Activated CD4-positive, alpha-beta T cell treated with anti-CD3 and anti-CD28 coated beads for 36 hours (primary cell): ENCODE results near the gene SRA1. TPM values are rescaled to one million over a fixed set of nuclear protein-coding genes. Genes with fewer than 3 reads are reported as not detected.

Experiments
- ATAC-seq: fragments of 200-7000 bp; cut with Tn5 transposase; one replicate; pipeline ENCODE4 v1.10.0; 2021; ENCODE audit warnings: mild to moderate bottlenecking, moderate library complexity
- CTCF ChIA-PET: fragments of 350-600 bp; sonication (Branson Sonifier 250); formaldehyde crosslinking; loops from one replicate; lab custom pipeline; 2021; ENCODE audit warnings: antibody characterized with exemption; lab: Charles Lee
- POLR2A ChIA-PET: fragments of 350-600 bp; sonication (Branson Sonifier 250); formaldehyde crosslinking; loops from one replicate; lab custom pipeline; 2021; ENCODE audit warnings: antibody characterized with exemption, inconsistent platforms; lab: Charles Lee
- DNase-seq: peaks from one replicate; pipeline ENCODE4 v3.0.0-alpha.2; 2020
- H3K27ac Mint-ChIP-seq: one replicate; pipeline ENCODE4 v1.8.0; 2021; ENCODE audit warnings: mixed read lengths
- H3K27me3 Mint-ChIP-seq: one replicate; pipeline ENCODE4 v1.8.0; 2021; ENCODE audit warnings: mixed read lengths
- H3K36me3 Mint-ChIP-seq: one replicate; pipeline ENCODE4 v1.8.0; 2021; ENCODE audit warnings: low read depth, mixed read lengths
- H3K4me1 Mint-ChIP-seq: one replicate; pipeline ENCODE4 v1.8.0; 2021; ENCODE audit warnings: mixed read lengths
- H3K4me3 Mint-ChIP-seq: one replicate; pipeline ENCODE4 v1.8.0; 2021; ENCODE audit warnings: mild to moderate bottlenecking, moderate library complexity, mixed read lengths
- H3K9me3 Mint-ChIP-seq: one replicate; pipeline ENCODE4 v1.8.0; 2021; ENCODE audit warnings: low read depth, mixed read lengths
- intact Hi-C, 2 experiments: fragments of 100-400 bp; cut with DNase I in 1 of 2; cut with micrococcal nuclease in 1 of 2; formaldehyde crosslinking; loops; one replicate each; pipeline versions ENCODE4 v1.14.2 to v1.15.1; 2022 to 2024; cut with DNase I, micrococcal nuclease
- microRNA-seq: library from miRNA; unstranded; fragments of <30 nt; microRNA quantifications from one replicate; pipeline ENCODE4 v1.2.0, GENCODE V29; 2021; ENCODE audit warnings: borderline replicate concordance
- total RNA-seq, 2 experiments: library from RNA; stranded (reverse); gene quantifications; one replicate each; pipeline ENCODE4 v1.2.3, GENCODE V29; 2021

The SRA1 gene
- total RNA-seq, 2 experiments from 2014 or later: 33.2 to 47.3 TPM

DNA sequence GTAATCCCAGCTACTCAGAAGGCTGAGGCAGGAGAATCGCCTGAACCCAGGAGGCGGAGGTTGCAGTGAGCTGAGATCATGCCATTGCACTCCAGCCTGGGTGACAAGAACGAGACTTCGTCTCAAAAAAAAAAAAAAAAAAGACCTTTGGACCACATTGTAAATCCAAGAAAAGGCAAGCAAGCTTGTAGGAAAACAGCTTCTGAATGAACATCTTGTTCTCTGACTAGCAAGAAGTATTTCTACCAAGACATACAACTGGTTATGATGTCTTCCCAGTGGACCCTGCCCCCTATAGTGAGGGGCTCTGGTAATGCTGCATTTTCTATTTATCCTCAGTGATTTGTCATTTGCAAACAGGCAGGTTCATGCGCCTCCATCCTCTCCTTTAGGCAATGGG lies 14.3 kb downstream of the SRA1 start:
- Mint-ChIP-seq H3K27me3 (no peaks in the 10 kb centered on the region), H3K36me3 (peaks cover 39% of the 10 kb centered on the region), H3K4me3 (no peak overlapping the region), H3K9me3 (no peaks in the 10 kb centered on the region), H3K27ac (no peak overlapping the region), H3K4me1 (peaks cover 3% of the 10 kb centered on the region)
- DNase-seq (no peak), ATAC-seq (no peak)
- intact Hi-C loops: no loop called here
- CTCF ChIA-PET: interaction anchor here (0.7 kb wide), 1 partner anchor 167 kb away, joined by 3 read pairs; no protein-coding TSS in a partner anchor
- POLR2A ChIA-PET: no interaction called here

DNA sequence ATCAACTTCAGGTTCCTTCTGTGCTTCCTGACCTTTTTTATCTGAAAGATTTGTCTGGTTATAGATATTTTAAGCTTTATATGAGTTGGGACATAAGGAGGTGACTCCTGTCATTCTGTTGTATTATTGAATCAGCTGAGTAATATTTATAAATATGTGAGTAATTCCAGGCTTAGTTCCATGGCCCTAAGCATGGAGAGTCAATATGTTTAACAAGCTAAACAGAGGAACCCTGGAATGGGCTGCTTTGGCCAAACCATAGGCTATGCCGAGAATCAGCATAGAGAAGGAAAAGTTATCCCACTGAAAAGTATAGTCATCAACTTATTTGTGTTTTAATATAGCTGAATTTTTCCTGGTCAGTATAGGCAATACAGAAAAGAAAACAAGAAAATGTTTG lies 17.0 kb downstream of the SRA1 start:
- CTCF ChIA-PET: interaction anchor here (0.5 to 1.7 kb wide), 8 partner anchors 10 to 263 kb away, joined by 3 to 4 read pairs (median 3); no protein-coding TSS in a partner anchor
- H3K27ac Mint-ChIP-seq: no peak overlapping the region
- no peaks in the 10 kb centered on the region for H3K9me3 Mint-ChIP-seq
- no peak for ATAC-seq
- POLR2A ChIA-PET: no interaction called here
- peaks cover 2% of the 10 kb centered on the region for H3K4me1 Mint-ChIP-seq
- H3K36me3 Mint-ChIP-seq: peaks cover 48% of the 10 kb centered on the region
- intact Hi-C loops: no loop called here
- H3K27me3 Mint-ChIP-seq: no peaks in the 10 kb centered on the region
- DNase-seq: no peak
- H3K4me3 Mint-ChIP-seq: no peak overlapping the region

DNA sequence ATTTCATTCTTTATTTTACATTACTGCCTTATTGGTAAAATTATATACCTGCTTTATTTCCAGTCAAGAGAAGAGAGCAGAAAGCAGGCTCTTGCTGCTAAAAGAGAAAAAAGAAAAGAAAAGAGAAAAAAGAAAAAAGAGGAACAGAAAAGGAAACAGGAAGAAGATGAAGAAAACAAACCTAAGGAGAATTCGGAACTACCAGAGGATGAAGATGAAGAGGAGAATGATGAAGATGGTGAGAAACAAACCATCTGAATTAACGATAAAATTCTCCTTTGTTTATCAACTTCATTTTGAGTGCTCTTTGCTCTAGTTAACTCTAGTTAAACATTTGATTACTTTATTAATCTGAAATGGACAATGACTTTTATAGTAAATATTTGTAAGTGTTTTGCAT lies 33.3 kb downstream of the SRA1 start:
- H3K36me3 Mint-ChIP-seq: peaks cover 29% of the 10 kb centered on the region
- H3K27me3 Mint-ChIP-seq: no peaks in the 10 kb centered on the region
- no peaks in the 10 kb centered on the region for H3K4me1 Mint-ChIP-seq
- POLR2A ChIA-PET: no interaction called here
- CTCF ChIA-PET: interaction anchor here (0.7 kb wide), 1 partner anchor 100 kb away, joined by 3 read pairs; no protein-coding TSS in a partner anchor
- intact Hi-C loops: no loop called here
- DNase-seq (no peak), ATAC-seq (no peak)
- peaks cover 3% of the 10 kb centered on the region for H3K9me3 Mint-ChIP-seq
- no peak overlapping the region for H3K4me3 Mint-ChIP-seq
- H3K27ac Mint-ChIP-seq: peak overlapping the region; percentile 27

DNA sequence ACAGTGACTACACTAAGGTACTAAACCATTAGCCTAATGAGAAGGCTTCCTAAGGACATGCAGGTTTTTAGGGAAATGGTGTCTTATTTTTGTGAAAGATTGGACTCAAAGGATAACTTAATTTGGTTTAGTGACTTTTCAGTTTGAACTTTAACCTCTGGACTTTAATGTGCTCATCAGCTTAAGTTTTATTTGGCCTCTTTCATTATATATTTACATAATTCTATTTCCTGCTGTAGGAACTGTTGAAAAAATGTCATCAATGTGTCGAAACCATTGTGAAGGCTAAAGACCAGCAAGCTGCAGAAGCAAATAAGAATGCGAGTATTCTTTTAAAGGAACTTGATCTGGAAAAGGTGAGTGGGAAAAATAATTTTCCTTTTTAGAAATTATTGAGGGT lies 44.1 kb downstream of the SRA1 start:
- no peak for ATAC-seq
- H3K4me1 Mint-ChIP-seq: no peaks in the 10 kb centered on the region
- no peak for DNase-seq
- CTCF ChIA-PET: no interaction called here
- peaks cover 36% of the 10 kb centered on the region for H3K36me3 Mint-ChIP-seq
- H3K27ac Mint-ChIP-seq: no peak overlapping the region
- intact Hi-C loops: no loop called here
- H3K27me3 Mint-ChIP-seq: no peaks in the 10 kb centered on the region
- H3K4me3 Mint-ChIP-seq: no peak overlapping the region
- POLR2A ChIA-PET: no interaction called here
- no peaks in the 10 kb centered on the region for H3K9me3 Mint-ChIP-seq

DNA sequence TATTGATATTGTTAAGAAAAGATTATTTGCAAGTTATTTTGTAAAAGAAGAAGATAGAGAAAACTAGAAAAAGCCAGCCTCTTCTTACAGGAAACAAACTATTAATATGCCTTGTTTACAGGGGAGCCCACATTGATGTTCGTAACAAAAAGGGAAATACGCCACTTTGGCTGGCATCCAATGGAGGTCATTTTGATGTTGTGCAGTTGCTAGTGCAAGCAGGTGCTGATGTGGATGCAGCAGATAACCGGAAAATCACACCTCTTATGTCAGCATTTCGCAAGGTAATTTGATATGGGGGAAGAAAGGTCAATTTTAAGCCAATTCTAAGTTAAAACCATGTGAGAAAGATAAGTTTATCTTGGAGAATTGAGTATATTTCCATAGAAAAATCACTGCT lies 47.4 kb downstream of the SRA1 start:
- ChIA-PET POLR2A (no interaction called here), CTCF (interaction anchor here (1.0 kb wide), 1 partner anchor 125 kb away, joined by 3 read pairs; no protein-coding TSS in a partner anchor)
- DNase-seq: no peak
- Mint-ChIP-seq H3K4me1 (no peaks in the 10 kb centered on the region), H3K36me3 (peaks cover 40% of the 10 kb centered on the region), H3K9me3 (no peaks in the 10 kb centered on the region), H3K27me3 (no peaks in the 10 kb centered on the region), H3K4me3 (no peak overlapping the region), H3K27ac (no peak overlapping the region)
- intact Hi-C loops: no loop called here
- no peak for ATAC-seq

DNA sequence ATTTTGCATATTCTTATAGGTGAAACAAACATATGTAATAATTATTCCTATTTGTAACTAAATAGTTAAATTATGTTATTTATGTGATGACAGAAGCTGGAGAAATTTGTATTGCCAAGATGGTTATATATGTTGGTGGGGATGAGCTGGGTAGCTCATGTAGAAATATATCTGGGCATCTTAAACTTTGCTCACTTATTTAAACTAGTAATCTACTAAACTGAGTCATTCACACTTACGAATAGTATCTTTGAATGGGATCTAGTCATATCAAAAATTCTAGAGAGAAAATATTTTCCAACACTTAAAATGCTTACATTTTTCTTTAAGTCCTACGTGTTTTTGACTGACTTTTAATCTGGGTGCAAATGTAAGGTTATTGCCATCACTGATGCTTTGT lies 54.4 kb downstream of the SRA1 start:
- Mint-ChIP-seq H3K4me1 (peaks cover 1% of the 10 kb centered on the region), H3K27me3 (no peaks in the 10 kb centered on the region), H3K9me3 (no peaks in the 10 kb centered on the region), H3K27ac (no peak overlapping the region), H3K36me3 (peaks cover 15% of the 10 kb centered on the region), H3K4me3 (no peak overlapping the region)
- DNase-seq: no peak
- ChIA-PET CTCF (interaction anchor here (1.0 kb wide), 1 partner anchor 66 kb away, joined by 3 read pairs; no protein-coding TSS in a partner anchor), POLR2A (no interaction called here)
- intact Hi-C loops: no loop called here
- peak; percentile 47 for ATAC-seq

Small RNA genes lying within 50 kb of the gene (microRNA-seq; reads per million reads assigned to microRNA genes)
- gene MIR6831: not detected

Other genes starting within 250 kb of the SRA1 start
- 10 to 100 TPM; 11.8 to 12.5 TPM for gene HBEGF, start 210.9 kb downstream of the SRA1 start, total RNA-seq
- gene SLC4A9, start 197.3 kb downstream of the SRA1 start, total RNA-seq: under 1 TPM; 0.21 to 0.73 TPM
- 10 to 100 TPM; 77.1 to 93.5 TPM for gene ANKHD1, start 155.6 kb downstream of the SRA1 start, total RNA-seq
- 10 to 100 TPM; 15.8 to 17.3 TPM for gene EIF4EBP3, start 9.8 kb downstream of the SRA1 start, total RNA-seq
- gene APBB3, start 7.1 kb upstream of the SRA1 start, total RNA-seq: 10 to 100 TPM; 12.8 to 19.0 TPM
- 10 to 100 TPM; 61.8 to 65.4 TPM for gene SLC35A4, start 7.4 kb upstream of the SRA1 start, total RNA-seq
- under 1 TPM; 0.26 to 0.43 TPM for gene CD14, start 75.7 kb upstream of the SRA1 start, total RNA-seq
- gene TMCO6, start 82.0 kb upstream of the SRA1 start, total RNA-seq: 10 to 100 TPM; 36.5 to 36.6 TPM
- 10 to 100 TPM; 48.5 to 62.0 TPM for gene NDUFA2, start 90.2 kb upstream of the SRA1 start, total RNA-seq
- 100 to 1,000 TPM in 1 of 2 experiments, 10 to 100 TPM in 1; 97.1 to 187 TPM for gene IK, start 90.4 kb upstream of the SRA1 start, total RNA-seq
- 10 to 100 TPM; 25.9 to 31.7 TPM for gene WDR55, start 107.4 kb upstream of the SRA1 start, total RNA-seq
- gene DND1, start 116.1 kb upstream of the SRA1 start, total RNA-seq: 1 to 10 TPM; 2.1 to 3.0 TPM
- 10 to 100 TPM; 83.3 to 91.0 TPM for gene HARS1, start 133.9 kb upstream of the SRA1 start, total RNA-seq
- 10 to 100 TPM; 20.9 to 28.1 TPM for gene HARS2, start 134.0 kb upstream of the SRA1 start, total RNA-seq
- 10 to 100 TPM; 49.9 to 55.3 TPM for gene ZMAT2, start 143.0 kb upstream of the SRA1 start, total RNA-seq
- gene PCDHA1, start 228.7 kb upstream of the SRA1 start, total RNA-seq: not detected
- not detected for gene PCDHA2, start 237.4 kb upstream of the SRA1 start, total RNA-seq
- not detected for gene PCDHA3, start 243.6 kb upstream of the SRA1 start, total RNA-seq
- gene PCDHA4, start 249.6 kb upstream of the SRA1 start, total RNA-seq: not detected